GM19455 (cell line): Measurements from ENCODE around the gene PLPP7.
"Not testable (repeated sequence)": the region's sequence is repeated elsewhere in the genome, so short reads cannot be mapped to it uniquely, and the experiment has no call there.

ENCODE experiments used
- ATAC-seq: cut with Tn5 transposase; IDR thresholded peaks from one replicate; pipeline ENCODE4 v1.9.1; 2021; ENCODE audit not compliant: unreplicated experiment

Gene PLPP7

GRCh38 chr9:131324736-131325679 lies 35.5 kb downstream of the PLPP7 start:
- no peak for ATAC-seq

- no peak for ATAC-seq
Measured at GRCh38 chr9:131329241-131329641, 39.7 kb downstream of the PLPP7 start.

GRCh38 chr9:131330814-131331600 lies 41.5 kb downstream of the PLPP7 start:
- ATAC-seq, result no peak

GRCh38 chr9:131331996-131332395 lies 42.5 kb downstream of the PLPP7 start:
- ATAC-seq, result not testable (repeated sequence)

GRCh38 chr9:131333771-131334628 lies 44.5 kb downstream of the PLPP7 start:
- ATAC-seq, result no peak

- no peak for ATAC-seq
Measured at GRCh38 chr9:131334629-131335367, 45.3 kb downstream of the PLPP7 start.

GRCh38 chr9:131335368-131335755 lies 45.8 kb downstream of the PLPP7 start:
- ATAC-seq, result no peak

GRCh38 chr9:131337131-131337848 lies 47.8 kb downstream of the PLPP7 start:
- no peak for ATAC-seq

GRCh38 chr9:131339212-131339611 lies 49.7 kb downstream of the PLPP7 start:
- ATAC-seq, result not testable (repeated sequence)

- ATAC-seq, result not testable (repeated sequence)
Measured at GRCh38 chr9:131344931-131345535, 55.5 kb downstream of the PLPP7 start.

- ATAC-seq, result no peak
Measured at GRCh38 chr9:131346559-131346958, 57.0 kb downstream of the PLPP7 start.

GRCh38 chr9:131347376-131348020 lies 58.0 kb downstream of the PLPP7 start:
- ATAC-seq, result no peak

- ATAC-seq, result no peak
Measured at GRCh38 chr9:131348631-131349521, 59.4 kb downstream of the PLPP7 start.

GRCh38 chr9:131349522-131349880 lies 60.0 kb downstream of the PLPP7 start:
- no peak for ATAC-seq

GRCh38 chr9:131349881-131350563 lies 60.5 kb downstream of the PLPP7 start:
- no peak for ATAC-seq

- not testable (repeated sequence) for ATAC-seq
Measured at GRCh38 chr9:131356479-131356878, 67.0 kb downstream of the PLPP7 start.

- no peak for ATAC-seq
Measured at GRCh38 chr9:131358556-131358955, 69.0 kb downstream of the PLPP7 start.
